Measurements from ENCODE around the gene RAP1A. TPM values are rescaled to one million over a fixed set of nuclear protein-coding genes. Genes with fewer than 3 reads are reported as not detected.
"Not testable (repeated sequence)": the region's sequence is repeated elsewhere in the genome, so short reads cannot be mapped to it uniquely, and the experiment has no call there.

RAP1A gene
- total RNA-seq, 1 donor from 2014 or later, result 80.3 TPM

GRCh38 chr1:111665497-111665896 is 45.9 kb downstream of the RAP1A start:
- no peak for DNase-seq (ENCODE audit: low spot score)

GRCh38 chr1:111666828-111667227 is 47.2 kb downstream of the RAP1A start:
- DNase-seq (ENCODE audit: low spot score), result no peak

DNA sequence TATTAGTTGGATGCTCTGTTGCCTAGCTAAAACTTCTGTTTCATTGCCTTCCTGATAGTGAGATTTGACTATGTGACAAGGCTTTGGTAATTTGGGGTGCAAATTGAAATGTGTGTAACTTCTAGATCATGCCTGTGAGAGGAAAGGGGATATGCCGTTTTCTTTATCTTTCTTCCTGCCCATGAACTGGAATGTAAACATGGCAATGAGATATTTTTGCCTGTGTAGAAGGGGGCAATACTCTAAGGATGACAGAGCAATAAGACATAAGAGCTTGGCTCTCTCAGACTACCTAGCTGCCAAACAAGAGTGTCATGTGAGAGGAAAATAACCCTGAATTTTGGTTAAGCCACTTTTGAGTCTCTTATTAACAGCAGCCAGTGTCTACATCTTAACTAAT is 49.7 kb downstream of the RAP1A start:
- no peak for DNase-seq (ENCODE audit: low spot score)

DNA sequence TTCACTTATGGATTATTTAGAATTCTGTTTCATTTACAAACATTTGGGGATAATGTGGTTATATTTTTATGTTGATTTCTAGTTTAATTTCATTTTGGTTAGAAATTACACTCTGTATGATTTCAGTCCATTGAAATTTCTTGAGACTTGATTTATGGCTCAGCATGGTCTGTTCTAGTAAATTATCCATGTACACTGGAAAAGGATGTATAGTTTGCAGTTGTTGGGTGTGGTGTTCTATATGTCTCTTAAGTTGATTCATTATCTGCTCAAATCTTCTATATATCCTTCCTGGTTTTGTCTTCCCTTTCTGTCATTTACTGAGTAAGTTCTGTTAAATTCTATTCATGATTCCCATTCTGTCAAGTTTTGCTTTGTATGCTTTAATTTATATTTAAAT is 52.3 kb downstream of the RAP1A start:
- DNase-seq (ENCODE audit: low spot score), result no peak

DNA sequence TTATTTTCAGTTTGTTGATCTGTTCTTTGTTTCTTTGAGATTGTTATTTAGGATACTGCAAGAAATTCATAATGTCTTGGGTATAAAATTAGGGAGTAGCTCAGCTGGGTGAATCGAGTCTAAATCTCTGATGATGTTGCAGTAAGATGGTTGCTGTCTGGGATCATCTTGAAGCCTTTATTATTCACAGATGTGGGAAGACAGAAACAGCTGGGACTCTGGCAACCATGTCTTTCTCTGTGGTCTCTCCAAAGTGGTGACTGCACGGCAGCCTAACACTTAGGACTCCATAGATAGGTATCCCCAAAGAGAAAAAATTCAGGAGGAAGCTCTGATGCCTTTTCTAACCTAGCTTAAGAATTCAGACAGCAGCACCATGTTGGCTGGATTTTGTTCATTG is 52.7 kb downstream of the RAP1A start:
- no peak for DNase-seq (ENCODE audit: low spot score)

DNA sequence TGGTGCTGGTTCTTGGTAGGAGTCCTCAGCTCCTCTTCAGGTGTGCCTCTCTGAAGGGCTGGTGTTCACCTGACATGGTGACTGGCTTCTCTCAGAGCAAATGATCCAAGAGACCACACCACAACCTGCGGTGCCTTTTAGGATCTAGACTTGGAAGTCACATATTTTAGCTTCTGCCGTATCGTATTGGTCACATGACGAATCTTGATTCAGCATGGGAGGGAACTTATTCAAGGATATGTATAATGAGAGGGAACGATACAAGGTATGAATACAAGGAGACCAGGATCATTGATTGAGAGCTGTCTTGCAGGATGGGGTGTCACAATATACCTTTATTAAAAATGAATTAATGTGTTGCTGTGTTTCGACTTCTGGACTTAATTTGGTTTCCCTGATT is 58.0 kb downstream of the RAP1A start:
- no peak for DNase-seq (ENCODE audit: low spot score)

- DNase-seq (ENCODE audit: low spot score), result no peak
Observed at GRCh38 chr1:111679541-111679940, 60.0 kb downstream of the RAP1A start.

- DNase-seq (ENCODE audit: low spot score), result not testable (repeated sequence)
Observed at GRCh38 chr1:111680212-111680800, 60.7 kb downstream of the RAP1A start.

DNA sequence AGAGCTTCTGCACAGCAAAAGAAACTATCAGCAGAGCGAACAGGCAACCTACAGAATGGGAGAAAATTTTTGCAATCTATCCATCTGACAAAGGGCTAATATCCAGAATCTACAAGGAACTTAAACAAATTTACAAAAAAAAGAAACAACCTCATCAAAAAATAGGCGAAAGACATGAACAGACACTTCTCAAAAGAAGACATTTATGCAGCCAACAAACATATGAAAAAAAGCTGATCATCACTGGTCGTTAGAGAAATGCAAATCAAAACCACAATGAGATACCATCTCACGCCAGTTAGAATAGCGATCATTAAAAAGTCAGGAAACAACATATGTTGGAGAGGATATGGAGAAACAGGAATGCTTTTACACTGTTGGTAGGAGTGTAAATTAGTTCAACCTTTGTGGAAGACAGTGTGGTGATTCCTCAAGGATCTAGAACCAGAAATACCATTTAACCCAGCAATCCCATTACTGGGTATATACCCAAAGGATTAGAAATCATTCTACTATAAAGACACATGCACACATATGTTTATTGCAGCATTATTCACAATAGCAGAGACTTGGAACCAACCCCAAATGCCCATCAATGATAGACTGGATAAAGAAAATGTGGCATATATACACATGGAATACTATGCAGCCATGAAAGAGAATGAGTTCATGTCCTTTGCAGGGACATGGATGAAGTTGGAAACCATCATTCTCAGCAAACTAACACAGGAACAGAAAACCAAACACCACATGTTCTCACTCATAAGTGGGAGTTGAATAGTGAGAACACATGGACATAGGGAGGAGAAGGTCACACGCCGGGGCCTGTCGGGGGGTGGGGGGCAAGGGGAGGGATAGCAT is 65.9 kb downstream of the RAP1A start:
- not testable (repeated sequence) for DNase-seq (ENCODE audit: low spot score)

- peak; percentile 64 for DNase-seq (ENCODE audit: low spot score)
Observed at GRCh38 chr1:111690306-111690617, 70.7 kb downstream of the RAP1A start.

DNA sequence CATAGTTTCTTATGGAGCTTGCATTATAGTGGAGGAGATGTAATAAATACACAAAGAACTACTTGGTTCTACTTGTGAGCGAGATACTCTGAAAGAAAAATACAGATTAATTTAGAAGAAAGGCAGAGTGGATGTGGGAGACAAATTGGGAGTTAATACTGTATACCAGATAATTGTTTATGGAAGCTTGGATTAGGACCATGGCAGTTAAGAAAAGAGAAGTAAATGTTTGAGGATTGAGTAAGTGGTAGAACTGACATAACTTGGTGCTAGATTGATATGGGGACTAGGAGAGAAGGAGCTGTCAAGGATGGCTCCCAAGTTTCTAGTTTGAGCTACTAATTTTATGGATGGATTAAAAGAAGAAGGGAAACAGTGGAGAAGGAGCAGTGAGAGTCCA is 72.3 kb downstream of the RAP1A start:
- no peak for DNase-seq (ENCODE audit: low spot score)

DNA sequence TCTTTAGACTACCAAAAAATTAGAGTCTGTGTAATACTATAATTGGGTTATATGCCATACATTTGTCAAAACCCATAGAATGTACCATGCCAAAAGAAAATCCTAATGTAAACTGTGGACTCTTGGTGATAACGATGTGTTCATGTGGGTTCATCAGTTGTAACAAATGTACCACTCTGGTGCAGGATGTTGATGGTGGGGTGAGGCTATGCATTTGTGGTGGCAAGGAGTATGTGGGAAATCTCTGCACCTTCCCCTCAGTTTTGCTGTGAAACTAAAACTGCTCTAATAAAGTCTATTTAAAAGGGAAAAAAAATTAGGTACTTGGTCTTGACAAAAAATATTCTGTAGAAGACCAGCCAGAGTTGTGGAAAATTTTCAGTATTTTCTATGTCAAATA is 76.2 kb downstream of the RAP1A start:
- DNase-seq (ENCODE audit: low spot score), result no peak

GRCh38 chr1:111696330-111696729 is 76.7 kb downstream of the RAP1A start:
- no peak for DNase-seq (ENCODE audit: low spot score)

DNA sequence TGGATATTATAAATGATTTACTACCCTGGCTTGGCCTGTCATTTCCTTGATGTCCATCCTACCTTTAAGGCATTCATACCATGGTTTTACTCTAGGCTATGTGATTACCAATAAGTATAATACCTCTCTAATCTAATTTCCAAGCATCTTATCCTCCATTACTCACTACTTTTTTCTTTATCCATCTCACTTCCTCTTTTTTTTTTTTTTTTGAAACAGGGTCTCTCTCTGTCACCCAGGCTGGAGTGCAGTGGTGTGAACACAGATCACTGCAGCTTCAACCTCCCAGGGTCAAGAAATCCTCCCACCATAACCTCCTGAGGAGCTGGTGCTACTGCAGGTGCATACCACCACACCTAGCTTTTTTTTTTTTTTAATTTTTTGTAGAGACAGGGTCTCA is 79.7 kb downstream of the RAP1A start:
- DNase-seq (ENCODE audit: low spot score), result no peak

DNA sequence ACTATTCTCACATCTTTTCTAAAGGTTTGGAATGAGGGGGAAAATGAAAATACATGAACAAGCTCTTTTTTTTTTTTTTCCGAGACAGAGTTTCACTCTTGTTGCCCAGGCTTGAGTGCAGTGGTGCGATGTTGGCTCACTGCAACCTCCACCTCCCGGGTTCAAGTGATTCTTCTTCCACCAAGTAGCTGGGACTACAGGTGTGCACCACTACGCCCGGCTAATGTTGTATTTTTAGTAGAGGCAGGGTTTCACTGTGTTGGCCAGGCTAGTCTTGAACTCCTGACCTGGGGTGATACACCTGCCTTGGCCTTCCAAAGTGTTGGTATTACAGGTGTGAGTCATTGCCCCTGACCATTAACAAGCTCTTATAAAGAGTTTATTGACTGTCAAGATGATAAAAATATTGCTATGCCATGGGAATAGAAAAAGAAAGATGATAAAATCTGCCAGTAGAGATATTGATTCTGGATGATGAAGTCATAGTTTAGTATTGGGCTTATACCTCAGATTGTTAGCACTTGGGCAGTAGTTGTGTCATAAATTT is 83.0 kb downstream of the RAP1A start:
- DNase-seq (ENCODE audit: low spot score), result no peak

DNA sequence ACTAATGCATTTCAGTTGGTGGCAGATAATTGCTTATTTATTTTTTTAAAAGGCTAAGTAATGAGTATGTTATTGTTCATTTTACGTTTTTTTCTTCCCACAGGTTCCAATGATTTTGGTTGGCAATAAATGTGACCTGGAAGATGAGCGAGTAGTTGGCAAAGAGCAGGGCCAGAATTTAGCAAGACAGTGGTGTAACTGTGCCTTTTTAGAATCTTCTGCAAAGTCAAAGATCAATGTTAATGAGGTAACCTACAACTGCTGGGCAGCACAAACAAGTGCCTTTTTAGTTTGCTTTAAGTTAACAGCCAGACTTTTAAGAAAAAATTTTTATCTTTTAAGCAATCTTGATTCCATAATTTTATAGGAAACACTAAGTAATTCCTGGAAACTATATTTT is 84.7 kb downstream of the RAP1A start:
- DNase-seq (ENCODE audit: low spot score), result no peak

GRCh38 chr1:111704776-111705175 is 85.2 kb downstream of the RAP1A start:
- no peak for DNase-seq (ENCODE audit: low spot score)

DNA sequence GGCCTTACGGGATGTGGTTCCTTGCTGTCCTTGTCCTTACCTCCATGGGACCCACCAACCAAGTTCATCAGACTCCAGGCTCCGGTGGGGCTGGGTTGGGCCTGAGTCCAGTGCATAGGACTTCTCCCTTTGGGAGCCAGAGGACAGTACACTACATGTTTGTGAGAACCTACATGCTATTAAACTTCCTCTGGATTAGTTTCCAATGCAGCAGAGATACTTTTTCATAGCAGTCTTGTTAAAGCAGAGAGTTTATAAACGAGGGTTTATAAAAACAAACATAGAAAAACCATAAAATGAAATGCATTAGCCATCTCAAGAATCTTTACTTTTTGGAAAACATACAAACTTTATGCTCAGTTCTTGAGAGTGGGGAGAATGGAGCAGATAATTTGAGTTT is 86.3 kb downstream of the RAP1A start:
- DNase-seq (ENCODE audit: low spot score), result no peak

DNA sequence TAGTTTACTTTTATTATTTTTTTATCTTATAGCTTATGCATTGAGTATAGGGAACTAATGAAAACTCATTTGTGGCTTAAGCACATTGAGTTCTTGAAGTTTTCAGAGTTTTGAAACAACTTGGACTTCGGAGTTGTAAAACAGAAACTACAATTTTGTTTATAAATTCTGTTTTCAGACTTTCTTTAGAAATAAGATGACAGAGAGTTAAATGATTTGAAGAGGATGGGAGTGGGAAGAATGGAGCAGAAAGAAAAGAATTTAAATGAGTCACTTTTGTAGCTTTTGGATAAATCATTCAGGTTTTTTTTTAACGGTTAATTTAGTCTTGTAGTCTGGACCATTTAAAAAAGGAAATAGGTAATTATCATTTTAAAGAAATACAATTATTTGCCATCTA is 87.3 kb downstream of the RAP1A start:
- no peak for DNase-seq (ENCODE audit: low spot score)

DNA sequence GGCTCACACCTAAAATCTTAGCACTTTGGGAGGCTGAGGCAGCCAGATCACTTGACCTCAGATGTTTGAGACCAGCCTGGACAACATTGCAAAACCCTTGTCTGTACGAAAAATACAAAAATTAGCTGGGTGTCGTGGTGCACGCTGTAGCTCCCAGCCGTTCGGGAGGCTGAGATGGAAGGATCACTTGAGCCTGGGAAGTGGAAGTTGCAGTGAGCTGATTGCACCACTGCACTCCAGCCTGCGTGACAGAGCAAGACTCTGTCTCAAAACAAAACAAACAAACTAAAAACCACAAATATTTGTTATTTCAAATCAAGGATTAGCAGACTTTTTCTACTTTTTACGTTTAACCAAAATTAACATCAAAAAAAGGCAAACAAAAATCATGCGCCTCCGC is 88.3 kb downstream of the RAP1A start:
- DNase-seq (ENCODE audit: low spot score), result no peak

DNA sequence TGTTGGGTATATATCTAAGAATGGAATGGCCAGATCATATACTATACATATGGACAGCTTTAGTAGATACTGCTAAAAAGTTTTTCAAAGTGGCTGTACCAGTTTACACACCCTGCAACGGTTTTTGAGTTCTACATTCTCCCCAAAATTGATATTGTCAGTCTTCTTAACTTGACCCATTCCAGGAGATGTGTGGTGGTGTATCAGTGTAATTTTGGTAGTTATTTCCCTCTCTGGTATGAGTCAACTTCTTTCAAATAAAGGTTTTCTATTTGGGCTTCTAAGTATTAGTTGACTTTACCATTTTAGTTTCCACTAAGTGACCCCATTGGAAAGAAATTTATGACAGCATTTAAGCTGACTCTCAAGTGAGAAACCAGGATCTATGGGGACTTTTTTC is 90.4 kb downstream of the RAP1A start:
- no peak for DNase-seq (ENCODE audit: low spot score)

GRCh38 chr1:111716333-111716732 is 96.7 kb downstream of the RAP1A start:
- no peak for DNase-seq (ENCODE audit: low spot score)

DNA sequence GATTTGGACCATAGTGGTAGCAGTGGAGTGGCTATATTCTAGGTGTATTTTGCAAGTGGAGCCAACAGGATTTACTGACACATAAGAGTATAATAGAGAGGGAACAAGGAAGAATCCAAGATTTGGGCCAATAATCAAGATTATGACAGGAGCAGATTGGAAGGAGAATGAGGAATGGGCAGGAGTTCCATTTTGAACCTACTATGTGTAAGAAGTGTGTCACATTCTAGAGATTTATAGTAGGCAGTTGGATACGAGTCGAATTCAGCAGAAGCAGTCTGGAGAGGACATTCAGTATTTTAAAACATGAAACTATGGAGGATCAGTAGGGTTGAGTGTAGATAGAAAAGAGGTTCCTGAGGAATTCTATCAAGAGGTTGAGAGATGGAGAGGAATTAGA is 97.9 kb downstream of the RAP1A start:
- DNase-seq (ENCODE audit: low spot score), result no peak

- no peak for DNase-seq (ENCODE audit: low spot score)
Observed at GRCh38 chr1:111719135-111719534, 99.5 kb downstream of the RAP1A start.
